ENCODE measurements around the gene MCTP1. TPM values are rescaled to one million over a fixed set of nuclear protein-coding genes. Genes with fewer than 3 reads are reported as not detected.

The MCTP1 gene
- total RNA-seq, 4 donors from 2014 or later: 27.2 to 238 (median 54.5) TPM

GRCh38 chr5:94908889-94909480, 375.9 kb downstream of the MCTP1 start:
- DNase-seq (ENCODE audit: low spot score) (no peak), ATAC-seq (ENCODE audit: low FRiP score) (no peak)
- no peak for TF ChIP-seq CTCF (IDR thresholded peaks at IDR 0.05)

GRCh38 chr5:94906750-94907149, 378.1 kb downstream of the MCTP1 start:
- DNase-seq (ENCODE audit: low spot score) (no peak), ATAC-seq (ENCODE audit: low FRiP score) (no peak)
- TF ChIP-seq CTCF (IDR thresholded peaks at IDR 0.05): no peak

GRCh38 chr5:94903726-94904125, 381.2 kb downstream of the MCTP1 start:
- DNase-seq (ENCODE audit: low spot score): no peak
- no peak for TF ChIP-seq CTCF (IDR thresholded peaks at IDR 0.05)
- no peak for ATAC-seq (ENCODE audit: low FRiP score)

GRCh38 chr5:94901191-94901979, 383.5 kb downstream of the MCTP1 start:
- no peak for TF ChIP-seq CTCF (IDR thresholded peaks at IDR 0.05)
- ATAC-seq (ENCODE audit: low FRiP score): peak; percentile 18
- DNase-seq (ENCODE audit: low spot score): no peak

- TF ChIP-seq CTCF (IDR thresholded peaks at IDR 0.05): no peak
- DNase-seq (ENCODE audit: low spot score) (no peak), ATAC-seq (ENCODE audit: low FRiP score) (no peak)
Measured at GRCh38 chr5:94900006-94900505, 384.8 kb downstream of the MCTP1 start.

- TF ChIP-seq CTCF (IDR thresholded peaks at IDR 0.05): no peak
- ATAC-seq (ENCODE audit: low FRiP score) (no peak), DNase-seq (ENCODE audit: low spot score) (no peak)
Measured at GRCh38 chr5:94893412-94894135, 391.3 kb downstream of the MCTP1 start.

Data from omental fat pad (tissue), 4 donors.